GM19438 (cell line): ENCODE data around the gene PTMS.
"Not testable (repeated sequence)": the region's sequence is repeated elsewhere in the genome, so short reads cannot be mapped to it uniquely, and the experiment has no call there.

Source experiments
- ATAC-seq: cut with Tn5 transposase; IDR thresholded peaks from one replicate; pipeline ENCODE4 v1.9.1; 2021; ENCODE audit warnings: low read depth; ENCODE audit not compliant: unreplicated experiment

Gene PTMS, protein sequence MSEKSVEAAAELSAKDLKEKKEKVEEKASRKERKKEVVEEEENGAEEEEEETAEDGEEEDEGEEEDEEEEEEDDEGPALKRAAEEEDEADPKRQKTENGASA

DNA sequence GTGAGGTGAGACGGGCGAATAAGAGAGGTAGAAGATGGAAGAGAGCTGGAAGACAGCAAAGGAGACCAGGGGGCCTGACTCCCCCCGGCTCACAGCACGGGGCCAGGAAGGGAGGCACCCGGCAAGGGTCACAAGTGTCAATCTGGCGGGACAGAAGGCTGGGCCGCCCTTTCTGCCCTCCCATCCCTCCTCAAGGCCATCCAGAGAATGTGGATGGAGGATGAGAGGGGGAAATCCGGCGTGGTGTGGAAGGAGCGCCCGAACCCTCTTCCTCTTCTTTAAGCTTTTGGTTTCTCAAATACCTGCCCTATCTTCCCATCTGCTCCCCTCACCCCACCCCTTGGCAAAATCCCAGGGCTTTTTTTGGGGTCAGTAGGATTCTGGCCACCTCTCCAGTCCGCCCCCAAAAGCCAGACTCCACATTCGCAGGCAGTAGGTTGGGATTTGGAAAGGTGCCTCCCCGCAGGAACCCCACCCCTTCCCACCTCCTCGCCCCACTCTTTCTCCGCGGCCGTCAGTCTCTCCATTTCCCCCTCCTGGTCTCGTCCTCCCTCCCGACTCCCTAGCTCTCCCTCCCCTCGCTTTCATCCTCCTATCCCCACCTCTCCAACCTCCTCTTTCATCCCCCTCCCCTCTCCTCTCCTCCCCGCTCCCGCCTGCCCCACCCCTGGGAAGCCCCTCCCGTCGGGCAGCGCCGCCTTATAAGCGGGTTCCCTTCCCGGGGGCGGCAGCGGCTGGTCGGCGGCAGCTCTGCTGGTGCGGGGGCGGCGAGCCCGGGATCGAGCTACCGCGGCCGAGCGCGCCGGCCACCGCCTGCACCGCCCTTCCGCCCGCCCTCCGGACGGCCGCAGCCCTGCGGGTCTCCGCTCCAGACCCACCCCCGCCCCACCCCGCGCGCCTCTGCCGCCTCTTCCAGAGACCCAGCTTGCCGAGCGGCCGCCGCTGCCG is at the start of gene PTMS:
Gene PTMS (plus strand): TSS at position 730 of the 948 bp plus-strand sequence. CDS start 343 bp downstream, outside the sequence.
- ATAC-seq = peak; percentile 14

DNA sequence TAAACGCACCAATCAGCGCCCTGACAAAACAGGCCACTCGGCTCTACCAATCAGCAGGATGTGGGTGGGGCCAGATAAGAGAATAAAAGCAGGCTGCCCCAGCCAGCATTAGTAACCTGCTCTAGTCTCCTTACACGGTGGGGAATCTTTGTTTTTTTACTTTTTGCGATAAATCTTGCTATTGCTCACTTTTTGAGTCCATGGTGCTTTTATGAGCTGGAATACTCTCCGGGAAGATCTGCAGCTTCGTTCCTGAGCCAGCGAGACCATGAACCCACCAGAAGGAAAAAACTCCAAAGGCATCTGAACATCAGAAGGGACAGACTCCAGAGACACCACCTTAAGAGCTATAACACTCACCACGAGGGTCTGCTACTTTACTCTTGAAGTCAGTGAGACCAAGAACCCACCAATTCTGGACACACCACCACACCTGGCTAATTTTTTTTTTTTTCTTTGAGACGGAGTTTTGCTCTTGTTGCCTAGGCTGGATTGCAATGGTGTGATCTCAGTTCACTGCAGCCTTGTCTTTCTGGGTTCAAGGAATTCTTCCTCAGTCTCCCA is 49.2 kb upstream of the PTMS start:
- ATAC-seq = no peak

GRCh38 chr12:6722863-6723262 is 43.3 kb upstream of the PTMS start:
- ATAC-seq = no peak

GRCh38 chr12:6723607-6724408 is 42.4 kb upstream of the PTMS start, which contains the start of gene COPS7A:
TSS of gene COPS7A (plus strand) at chr12:6724046. CDS start at chr12:6724657, 611 bp downstream.
- peak; percentile 95 for ATAC-seq

DNA sequence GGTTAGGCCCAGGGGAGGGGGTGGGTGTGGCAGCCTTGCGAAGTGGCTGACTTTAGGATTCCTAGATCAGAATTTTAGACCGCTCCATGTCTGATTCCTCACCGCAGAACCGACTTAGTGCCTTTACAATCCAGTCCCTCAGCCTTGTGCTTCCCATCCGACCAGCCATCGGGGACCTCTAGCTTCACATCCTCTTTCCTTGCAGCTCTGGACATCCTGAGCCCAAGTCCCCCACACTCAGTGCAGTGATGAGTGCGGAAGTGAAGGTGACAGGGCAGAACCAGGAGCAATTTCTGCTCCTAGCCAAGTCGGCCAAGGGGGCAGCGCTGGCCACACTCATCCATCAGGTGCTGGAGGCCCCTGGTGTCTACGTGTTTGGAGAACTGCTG is 41.8 kb upstream of the PTMS start:
- ATAC-seq = no peak

GRCh38 chr12:6725350-6725749 is 40.8 kb upstream of the PTMS start:
- ATAC-seq = no peak

DNA sequence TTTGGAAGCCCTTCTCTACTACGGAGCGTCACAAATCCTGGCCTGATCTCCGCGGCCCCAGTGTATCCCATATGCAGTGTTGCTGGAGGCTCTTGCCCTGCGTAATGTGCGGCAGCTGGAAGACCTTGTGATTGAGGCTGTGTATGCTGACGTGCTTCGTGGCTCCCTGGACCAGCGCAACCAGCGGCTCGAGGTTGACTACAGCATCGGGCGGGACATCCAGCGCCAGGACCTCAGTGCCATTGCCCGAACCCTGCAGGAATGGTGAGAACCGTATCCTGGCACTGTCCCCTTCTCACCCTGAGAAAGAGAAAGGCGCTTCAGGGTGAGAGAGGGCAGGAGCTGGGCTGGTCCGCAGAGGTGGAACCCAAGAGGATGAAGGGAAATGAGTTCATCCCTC is 37.0 kb upstream of the PTMS start:
- ATAC-seq = no peak

DNA sequence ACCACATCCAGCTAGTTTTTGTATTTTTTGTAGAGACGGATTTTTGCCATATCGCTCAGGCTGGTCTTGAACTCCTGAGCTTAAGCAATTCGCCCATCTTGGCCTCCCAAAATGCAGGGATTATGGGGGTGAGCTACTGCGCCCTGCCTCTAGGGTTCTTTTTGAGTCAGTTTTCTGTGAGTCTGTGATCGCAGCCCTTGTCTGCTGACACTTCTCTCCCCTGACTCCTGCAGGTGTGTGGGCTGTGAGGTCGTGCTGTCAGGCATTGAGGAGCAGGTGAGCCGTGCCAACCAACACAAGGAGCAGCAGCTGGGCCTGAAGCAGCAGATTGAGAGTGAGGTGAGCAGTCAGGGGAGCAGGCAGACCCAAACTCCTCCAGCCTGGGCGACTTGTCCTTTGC is 36.0 kb upstream of the PTMS start:
- ATAC-seq = no peak

- no peak for ATAC-seq
These were observed 31.4 kb upstream of the PTMS start for GRCh38 chr12:6734506-6735387.

DNA sequence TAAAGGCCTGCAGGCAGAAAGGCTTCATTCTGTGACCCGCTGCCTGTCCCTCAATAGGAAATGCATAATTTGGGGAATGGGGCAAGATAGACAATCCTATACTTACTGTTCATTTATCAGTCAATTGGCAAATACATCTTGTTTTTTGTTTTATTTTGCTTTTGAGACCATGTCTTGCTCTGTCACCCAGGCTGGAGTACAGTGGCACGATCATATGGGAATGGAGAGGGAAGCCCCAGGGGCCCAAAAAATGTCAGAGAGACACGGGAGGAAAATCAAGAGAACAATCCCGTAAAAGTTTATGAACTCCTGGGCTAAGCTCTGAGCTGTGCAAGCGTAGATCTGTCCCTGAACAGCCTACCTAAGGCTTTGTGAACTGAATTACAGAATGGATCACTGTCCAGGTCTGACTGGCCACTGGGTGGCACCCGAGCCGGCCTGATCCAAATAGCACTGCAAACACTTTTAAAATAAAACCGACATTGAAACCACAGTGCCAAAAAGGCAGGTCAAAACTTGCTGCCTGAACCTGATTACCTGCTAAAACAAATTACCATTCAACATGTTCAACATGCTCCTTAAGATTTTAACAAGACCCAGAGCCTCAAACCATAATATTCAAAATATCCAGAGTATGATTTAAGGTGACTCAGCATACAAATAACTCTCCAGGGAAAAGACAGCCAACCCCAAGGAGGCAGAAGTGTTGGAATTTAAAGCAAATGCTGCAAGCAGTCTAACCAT is 30.5 kb upstream of the PTMS start:
- ATAC-seq = no peak

GRCh38 chr12:6736754-6737153 is 29.4 kb upstream of the PTMS start:
- no peak for ATAC-seq

- ATAC-seq = not testable (repeated sequence)
These were observed 24.1 kb upstream of the PTMS start for GRCh38 chr12:6742080-6742479.

GRCh38 chr12:6742834-6743233 is 23.3 kb upstream of the PTMS start:
- no peak for ATAC-seq

GRCh38 chr12:6743300-6743699 is 22.9 kb upstream of the PTMS start:
- ATAC-seq = not testable (repeated sequence)

GRCh38 chr12:6745741-6746525 is 20.2 kb upstream of the PTMS start:
- no peak for ATAC-seq

DNA sequence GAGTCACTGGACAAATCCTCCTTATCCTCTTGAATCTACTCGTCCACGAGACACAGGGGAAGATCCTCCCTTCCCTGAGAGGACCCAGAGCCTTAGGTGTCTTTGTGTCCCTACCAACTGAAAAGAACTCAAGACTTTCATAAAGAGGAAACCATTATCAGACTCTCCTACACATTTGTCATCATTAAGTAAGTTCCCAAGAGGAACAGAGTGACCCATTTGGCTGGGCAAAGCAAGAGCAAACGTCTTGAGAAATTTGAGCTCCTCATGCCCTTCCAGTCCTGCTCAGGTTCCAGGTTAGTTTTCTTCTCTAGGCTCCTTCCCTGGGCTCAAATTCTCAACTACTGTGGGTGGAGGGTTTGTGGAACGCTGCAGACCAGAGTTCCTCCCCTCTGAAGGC is 18.9 kb upstream of the PTMS start:
- no peak for ATAC-seq

- ATAC-seq = no peak
These were observed 17.4 kb upstream of the PTMS start for GRCh38 chr12:6748761-6749160.

- ATAC-seq = no peak
These were observed 15.7 kb upstream of the PTMS start for GRCh38 chr12:6750506-6750905.
